Stimulated activated CD4-positive, alpha-beta T cell treated with anti-CD3 and anti-CD28 coated beads, Interleukin-4, amount 100 ng/mL, for 48 hours (primary cell): ENCODE measurements around the gene GALNT10.

Source experiments
- DNase-seq, 2 donors: peaks; one replicate each; pipeline ENCODE4 v3.0.0-alpha.2; 2020; ENCODE audit warnings: low read depth in 2 of 2

Gene GALNT10

DNA sequence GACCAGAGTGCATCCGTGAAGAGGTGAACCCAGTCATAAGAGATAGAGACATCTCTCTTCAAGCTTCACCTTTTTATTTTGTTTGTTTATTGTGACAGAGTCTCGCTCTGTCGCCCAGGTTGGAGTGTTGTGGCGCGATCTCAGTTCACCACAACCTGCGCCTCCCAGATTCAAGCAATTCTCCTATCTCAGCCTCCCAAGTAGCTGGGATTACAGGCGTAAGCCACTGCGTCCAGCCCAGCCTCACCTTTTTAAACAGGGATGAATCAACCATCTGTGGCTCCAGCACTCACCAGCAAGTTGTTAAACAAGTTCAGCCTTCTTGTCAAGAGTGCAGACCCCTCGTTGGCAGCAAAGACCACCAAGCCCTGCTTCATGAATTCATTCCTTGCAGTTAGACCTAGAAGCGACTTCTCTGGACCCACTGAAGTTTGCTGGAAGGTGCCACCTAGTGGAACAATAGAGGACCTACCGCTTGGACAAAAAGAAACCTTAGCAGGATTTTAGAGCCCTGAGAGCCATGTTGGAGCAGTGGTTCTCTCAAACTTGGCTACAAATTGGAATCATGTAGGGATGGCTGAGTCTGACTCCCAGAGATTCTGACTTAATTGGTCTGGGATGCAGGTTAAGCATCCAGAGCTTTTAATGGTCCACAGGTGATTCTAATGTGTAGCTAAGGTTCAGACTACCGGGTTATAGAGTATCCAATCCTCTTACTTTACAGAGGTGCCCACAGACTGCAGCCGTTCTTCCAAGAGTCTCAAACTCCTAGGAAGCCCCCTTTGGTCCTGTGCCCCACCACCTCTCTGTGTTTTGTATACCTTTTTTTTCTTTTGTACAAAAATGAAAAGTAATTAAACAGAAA, 10.5 kb upstream of the GALNT10 start:
- no peak for DNase-seq

DNA sequence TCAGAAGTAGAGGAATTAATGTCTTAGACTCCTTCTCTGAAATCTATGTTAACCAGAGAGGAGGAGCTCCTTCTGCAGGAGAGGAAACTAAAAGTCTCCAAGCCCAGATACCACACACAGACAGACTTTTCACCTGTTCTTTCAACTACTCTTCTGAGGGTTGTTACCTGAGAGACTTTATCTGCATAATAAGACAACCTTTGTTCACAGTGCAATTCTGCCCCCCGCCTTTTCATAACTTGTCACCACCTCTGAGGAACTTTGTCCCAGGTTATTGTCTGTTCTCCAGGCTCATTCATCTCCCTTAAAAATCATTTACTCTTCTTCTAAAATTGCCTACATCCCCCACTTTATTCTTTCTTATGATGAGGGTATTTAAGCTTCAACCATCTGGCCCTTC, 9.4 kb upstream of the GALNT10 start:
- no peak for DNase-seq

DNA sequence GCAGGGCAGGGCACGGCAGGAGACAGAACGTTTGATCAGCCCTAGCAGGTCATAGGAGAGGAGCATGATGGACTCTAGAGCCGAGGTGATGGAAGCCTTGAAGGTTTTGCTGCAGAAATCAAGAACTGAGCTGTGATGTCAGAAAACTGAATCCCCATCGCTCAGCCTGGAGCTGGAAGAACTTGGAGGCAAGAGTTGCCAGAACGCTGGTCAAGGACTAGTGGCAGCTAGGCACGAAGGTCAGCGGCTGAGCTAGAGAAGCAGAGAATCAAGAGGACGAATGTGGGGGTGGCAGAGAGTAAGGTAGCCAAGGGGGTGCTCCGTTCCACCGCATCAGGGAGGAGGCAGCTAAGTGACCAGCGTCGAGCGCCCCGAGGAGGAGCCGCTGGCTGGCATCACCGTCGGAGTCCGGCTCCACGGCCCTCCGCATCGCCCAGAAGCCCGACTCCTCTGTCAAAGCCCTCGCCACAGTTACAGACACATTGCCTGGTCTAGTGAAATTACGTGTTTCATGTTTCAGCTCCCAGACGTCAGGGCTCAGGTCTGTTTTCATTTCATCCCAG, 1.2 kb upstream of the GALNT10 start:
- DNase-seq, result no peak

DNA sequence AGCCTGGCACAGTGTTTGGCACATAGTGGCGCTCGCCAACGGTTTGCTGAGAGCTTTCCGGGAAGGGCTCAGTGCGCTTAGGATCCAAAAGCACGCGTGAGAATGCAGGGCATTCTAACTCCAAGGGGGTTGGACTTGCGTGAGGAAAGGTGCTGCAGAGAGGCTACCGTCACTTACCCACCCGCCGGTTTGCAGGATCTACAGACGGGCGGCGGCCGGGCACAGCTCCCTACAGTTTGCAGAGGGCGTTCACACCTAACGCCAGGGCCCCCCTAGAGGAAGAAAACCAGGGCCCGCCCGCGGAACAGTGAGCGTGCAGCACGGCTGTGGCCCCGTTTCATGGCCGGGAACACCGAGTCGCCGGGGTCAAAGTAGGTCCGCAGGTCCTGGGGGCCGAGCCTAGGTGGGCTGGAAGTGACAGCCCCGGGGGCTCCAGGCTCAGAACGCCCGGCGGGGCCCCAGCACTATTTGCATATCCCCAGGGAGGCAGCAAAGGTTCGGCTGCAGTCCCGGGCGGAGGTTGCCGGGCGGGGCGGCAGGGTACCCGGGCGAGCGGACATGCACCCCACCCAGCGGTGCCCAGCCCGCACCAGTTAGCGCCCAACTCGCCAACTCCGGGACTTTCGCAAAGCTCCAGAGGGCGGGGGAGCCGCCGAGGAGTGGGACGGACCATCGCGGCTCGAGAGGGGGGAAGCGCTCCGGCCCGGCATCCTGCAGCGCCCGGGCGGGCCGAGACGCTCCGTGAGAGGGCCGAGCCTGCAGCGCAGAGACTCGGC, 526 bp upstream of the GALNT10 start:
- DNase-seq, result peak; percentile 64 to 75

DNA sequence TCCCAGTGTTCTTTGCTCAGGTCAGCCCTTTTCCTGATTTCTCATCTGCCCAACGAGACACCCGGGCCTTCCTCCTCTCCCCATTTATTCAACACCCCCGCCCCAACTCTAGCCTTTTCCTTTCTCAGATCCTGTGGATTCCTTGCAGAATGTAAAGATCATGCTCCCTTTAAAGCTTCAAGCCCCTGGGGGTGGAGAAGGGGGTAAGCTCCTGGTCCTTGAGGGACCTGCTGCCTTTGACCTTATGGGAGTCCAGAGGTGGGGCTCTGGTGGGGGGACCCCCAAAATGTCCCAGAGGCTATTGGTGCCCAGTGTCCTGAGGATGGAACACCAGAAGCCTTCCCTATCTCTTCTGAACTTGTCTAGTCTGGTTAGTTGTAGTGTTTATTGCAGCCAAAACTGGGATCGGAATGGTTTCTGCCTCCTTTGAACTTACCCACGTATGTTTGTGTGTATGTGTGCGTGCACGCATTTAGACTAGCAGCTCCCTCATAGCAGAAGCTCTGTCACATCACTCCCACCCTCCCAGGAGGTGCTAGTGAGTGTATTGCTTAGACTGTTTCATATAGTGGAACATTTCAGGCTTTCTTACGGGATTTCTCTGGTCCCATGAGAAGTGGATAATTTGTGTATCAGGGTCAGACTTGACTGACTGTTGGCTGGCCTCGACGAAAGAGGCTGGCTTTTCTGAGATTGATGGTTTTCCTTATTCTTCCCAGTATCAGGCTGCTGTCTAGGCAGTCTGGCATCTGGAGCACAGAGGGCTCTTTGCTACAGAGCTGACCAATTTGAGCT, 1.1 kb downstream of the GALNT10 start:
- DNase-seq, result no peak

DNA sequence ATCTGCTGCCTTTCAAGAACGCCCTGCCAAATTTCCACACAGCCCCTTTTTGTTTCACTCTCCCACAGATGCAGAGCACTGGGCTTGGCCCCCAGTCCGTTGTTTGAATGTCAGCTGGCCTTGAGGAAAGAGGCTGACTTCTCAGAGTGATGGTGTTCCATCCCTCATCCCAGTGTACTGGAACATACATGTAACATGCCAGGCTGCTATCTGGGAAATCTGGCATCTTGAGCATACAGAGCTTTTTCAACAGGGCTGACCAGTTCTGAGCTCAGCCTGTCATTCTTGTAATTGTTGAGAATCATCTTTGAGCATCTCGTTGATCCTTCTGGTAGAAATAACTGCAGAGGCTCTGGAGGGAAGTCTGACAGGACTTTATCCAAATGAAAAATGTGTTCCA, 2.8 kb downstream of the GALNT10 start:
- DNase-seq, result no peak

DNA sequence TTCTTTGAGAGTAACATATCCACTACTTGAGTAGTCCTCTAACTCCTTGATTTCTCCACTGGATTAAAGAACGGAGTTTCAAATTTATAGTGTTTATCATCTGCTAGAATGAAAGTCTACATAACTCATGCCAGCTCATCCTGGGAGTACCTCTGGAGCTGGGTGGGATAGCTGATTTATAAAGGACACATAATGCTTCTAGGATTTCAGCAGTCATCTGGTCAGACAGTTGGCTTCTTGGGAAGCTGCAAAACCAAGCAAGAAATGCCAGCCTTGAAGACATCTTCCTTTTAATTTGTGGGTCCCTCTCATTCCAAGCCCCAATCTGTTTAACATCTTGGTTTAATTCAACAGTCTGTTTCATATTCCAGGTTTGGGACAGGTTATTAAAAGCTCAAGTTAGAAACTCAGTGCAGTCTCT, 3.2 kb downstream of the GALNT10 start:
- DNase-seq, result no peak

DNA sequence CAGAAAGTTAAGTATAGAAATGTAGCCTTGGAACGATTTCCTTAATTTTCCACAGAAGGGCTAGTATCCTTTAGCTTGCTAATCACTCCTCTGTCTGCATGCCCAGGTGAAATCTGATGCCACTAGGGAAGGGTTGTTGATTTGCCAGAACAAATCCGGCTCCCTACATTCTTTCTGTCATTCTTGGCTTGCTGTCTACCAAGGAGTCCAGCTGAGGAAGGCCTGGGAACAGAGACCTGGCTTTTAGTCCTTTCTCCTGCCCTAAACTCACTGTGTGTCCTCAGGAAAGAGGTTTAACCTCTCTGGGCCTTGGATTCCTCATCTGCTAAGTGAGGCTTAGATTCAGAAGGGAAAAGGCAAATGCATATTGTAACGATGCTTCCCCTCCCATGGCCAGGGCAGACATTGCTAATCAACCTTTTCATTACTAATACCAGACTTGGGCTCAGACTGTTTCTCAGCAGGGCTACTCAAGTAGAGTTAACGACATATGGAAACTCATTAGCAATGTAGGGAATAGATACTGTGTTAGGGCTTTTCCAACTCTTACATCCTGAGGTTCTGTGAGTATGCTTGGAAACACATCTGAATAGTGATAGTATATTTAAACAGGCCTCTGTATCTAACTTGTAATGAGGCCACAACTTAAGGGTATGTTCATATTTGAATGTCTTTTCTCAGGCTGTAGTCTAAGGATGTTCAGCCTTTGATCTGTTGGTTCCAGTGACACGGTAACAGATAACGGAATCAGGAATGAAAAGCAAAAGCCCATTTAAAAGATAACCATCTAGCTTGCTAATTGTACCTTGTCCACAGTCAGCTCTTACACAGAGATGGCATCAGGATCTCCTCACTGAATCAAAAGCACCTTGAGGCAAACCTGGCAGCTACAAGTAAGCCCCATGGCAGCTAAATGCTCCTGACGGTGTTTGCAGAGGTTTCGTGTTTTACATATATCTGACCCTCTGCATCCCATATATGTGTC, 4.1 kb downstream of the GALNT10 start:
- DNase-seq, result no peak

DNA sequence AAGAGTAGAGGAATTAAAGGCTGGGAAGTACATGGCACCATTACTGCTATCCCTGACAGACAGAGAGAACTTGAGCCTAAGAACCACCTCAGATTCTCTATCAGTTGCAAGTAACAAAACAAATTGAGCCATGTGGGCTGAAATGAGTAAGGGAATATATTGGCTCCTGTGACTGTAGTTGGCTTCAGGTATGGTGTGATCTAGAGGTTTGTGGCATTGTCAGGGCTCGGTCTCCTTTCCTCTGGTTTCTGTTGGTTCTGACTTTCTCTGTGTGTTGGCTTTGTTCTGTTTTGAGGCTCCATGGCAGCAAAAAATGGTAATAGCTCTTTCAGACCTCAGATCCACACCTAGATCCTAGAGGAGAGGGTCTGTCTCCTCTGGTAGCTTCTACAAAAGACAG, 5.7 kb downstream of the GALNT10 start:
- no peak for DNase-seq

DNA sequence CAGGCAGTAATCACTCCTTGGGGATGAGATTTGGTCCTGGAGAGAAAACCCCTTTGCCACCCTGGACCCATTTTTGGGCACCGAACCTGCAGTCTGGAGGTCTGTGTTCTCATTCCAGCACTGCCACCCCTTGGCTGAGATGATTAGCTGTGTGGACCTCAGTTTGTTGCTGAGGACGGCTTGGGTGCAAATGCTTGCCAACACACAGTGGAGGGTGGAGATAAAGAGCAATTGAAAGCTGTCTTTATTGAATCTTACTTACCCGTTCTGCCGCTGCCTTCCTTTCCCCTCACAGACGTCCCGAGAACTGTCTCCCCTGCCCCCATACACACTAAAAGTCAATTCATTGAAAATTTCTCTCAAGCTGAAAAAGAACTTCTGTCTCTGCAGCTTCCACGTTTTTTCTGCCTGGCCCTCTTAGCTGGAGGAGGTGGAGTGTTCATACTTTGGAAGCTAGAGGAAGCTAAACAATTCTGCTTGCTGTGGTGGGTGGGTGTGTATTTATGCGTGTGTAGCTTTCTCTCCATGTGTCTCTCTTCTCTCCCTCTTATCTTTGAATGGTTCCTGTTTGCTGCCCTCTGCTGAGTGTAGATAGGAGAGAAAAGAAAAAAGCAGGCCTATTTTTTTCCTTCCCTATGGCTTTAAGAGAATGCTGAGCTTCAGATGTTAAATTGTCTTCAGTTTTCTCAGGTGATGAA, 6.6 kb downstream of the GALNT10 start:
- DNase-seq, result no peak

DNA sequence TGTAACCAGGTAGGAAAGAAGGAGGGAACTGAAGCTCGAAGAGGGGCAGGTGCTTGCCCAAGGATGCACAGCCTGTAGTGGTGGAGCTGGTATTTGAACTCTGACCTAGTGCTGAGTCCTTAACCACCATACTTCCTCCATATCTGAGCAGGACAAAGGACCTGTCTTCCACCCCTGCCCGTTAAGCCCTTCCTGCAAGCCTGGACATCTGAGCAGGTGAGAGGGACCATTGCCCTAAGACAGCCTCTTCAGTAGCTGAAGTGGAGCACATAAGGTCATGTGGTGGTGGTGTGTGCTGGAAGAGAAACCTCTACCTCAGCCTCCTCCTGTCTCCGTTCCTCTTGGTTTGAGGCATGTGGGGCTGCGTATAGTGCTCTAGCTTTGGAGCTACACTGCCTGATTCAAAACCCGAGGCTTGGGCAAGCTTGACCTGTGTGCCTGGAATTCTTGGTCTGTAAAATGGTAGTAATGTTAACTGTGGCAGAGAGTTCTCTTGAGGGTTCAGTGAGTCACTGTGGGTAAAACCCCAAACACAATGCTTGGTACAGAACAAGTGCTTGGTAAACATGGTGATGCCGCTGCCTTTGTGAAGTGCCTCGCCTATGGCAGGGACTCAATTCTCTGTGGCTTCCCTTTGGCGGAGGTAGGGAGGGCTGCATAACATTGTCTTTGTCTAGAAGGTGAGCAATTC, 7.4 kb downstream of the GALNT10 start:
- peak; percentile 42 to 63 for DNase-seq

DNA sequence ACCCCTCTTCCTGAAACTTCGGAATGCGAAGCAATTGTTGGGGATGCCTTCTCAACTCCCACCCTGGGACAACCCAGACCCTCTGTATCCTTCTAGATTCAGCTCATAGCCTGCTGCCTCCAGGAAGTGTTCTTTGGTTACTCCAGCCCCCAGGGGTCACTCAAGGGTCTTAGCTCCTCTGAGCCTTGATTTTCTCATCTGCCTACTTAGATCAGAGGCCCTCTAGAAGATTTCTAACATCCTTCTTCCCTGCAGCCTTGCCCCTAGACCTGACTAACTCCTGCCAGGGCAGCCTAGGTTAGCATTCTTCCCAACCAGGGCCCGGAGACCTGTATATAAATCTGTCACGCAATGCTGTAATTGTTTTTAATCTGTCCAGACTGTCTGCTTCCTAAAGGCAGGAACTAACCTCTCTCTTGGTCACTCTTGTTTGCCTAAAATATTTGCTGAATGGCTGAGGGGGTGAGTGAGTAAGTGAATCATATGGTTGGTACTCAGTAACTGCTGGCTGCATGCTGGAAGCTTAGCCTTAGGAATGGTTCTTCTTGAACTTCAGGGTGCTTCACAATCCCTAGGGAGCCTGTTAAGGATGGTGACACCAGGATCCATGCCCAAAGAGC, 8.2 kb downstream of the GALNT10 start:
- DNase-seq, result no peak

DNA sequence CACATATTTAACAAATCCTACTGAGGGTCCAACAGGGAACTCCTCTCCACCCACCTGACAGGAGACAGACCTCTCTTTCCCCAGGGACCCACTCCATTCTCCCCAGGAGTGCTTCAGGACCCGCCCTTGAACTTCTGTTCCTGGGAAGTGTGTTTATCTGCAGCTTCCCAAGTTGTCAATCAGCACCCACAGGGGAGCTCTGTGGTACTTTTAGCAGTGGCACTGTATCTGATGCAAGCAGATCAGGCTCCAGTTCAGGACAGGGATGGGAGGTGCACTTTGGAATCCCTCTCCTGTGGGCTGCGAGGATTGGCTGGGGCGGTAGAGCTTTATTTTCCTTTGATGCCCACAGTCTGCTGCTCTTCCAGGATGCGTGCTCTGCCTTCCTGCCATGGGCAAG, 8.7 kb downstream of the GALNT10 start:
- no peak for DNase-seq

DNA sequence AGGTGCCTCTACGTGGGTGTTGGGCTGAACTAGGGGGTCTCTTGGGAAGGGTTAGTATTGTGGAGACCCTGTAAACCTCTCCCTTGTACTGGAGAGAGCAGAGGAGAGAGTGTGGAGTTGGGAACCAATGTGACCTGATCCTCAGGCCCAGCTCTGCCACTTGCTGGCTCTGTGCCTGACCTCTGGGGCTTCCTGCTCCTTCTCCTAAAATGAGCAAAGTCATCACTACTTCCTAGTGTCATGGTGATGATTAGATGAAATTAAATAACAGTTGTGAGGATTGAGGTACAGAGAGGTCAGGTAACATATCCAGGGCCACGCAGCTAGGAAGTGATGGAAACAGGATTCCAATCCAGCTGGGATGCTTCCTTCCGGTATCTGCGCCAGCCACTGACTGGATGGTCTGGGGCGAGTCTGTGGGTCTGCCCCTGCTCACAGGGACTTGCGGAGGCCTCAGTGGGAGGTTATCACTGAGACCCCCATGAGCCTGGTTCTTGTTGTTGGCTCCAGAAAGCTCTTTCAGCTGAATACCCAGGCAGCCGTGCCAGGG, 9.2 kb downstream of the GALNT10 start:
- DNase-seq, result no peak

DNA sequence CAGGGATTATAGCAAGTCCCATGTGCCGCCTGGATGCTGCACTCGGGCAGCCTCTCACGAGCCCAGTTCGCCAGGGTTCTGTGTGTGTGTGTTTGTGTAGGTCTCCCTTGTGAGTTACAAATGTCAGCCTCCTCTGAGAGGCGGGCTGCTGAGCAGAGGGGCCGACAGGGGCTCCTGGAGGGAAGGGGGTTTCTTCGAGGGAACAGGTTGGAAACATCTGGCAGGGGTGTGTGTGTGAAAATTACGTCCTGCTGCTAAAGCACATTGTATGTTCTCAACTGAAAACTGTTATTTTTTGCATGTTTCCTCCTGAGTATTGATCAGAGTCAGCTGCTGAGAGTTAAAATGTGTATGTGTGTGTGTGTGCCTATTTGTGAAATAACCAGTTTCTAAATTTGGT, 9.7 kb downstream of the GALNT10 start:
- DNase-seq, result no peak

DNA sequence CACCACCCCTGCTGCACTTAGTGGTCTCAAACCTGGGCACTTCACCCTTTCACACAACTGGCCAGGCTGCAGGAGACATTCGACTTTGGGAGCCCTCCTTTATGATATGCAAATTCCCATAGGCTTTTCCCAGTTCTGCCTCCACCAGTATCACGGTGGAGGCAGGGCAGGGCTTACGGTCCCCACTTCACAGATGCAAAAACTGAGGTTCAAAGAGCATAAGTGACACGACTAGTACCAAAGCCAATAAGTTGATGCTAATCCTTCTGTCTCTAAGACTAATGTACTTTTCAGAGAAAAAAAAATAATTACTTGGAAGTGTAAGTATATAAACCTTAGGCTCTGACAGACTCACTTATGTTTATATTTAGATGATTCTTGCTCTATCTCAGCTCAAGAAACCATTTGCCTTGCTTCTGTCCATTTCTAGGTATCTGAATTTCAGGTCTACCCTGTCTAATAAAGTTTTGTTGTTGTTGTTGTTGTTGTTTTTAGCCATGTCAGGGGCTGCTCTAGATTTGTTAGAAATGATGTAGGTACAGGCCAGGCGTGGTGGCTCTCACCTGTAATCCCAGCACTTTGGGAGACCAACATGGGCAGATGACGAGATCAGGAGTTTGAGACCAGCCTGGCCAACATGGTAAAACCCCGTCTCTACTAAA, 10.7 kb downstream of the GALNT10 start:
- DNase-seq, result no peak

DNA sequence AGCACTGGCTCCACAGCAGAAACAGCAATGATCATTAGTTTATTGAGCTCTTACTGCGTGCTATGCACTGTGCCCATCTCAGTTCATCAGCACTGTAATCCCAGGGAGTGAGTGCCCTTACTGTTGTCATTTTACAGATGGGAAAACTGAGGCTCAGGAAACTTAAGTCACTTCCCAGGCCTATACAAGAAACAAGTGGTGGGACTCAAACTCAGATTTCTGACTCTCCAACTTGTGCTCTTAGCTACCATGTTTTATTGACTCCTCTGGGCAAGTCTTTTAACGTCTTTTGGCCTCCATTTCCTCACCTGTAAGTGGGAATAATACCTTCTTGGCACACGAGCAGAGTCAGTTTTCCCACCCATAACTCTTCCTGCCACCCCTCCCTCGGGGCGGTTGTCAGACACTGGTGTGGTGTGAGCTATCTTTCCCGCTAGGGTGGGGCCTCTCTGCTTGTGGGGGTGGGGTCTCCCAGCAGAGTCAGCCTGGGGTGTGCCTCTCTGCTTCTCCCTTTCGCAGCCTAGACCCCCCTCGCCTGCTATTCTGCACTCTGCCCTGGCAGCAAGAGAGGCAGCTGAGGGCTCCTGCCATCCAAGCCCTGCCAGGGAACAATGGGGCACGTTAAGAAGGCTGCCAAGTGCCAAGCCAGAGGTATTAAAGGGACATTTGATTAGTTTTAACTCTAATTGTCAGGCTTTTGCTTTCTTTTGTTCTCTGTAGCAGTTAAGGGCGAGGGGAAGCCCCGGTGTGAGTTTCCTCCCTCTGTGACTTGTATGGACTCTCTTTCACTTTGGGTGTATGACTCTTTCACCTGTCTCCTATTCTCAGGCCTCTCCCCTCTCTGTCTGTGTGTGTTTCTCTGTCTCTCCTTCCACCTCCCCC, 12.1 kb downstream of the GALNT10 start:
- peak; percentile 32 to 41 for DNase-seq
